Psoas muscle (tissue), 8 donors: ENCODE results near the gene EDN2. TPM values are rescaled to one million over a fixed set of nuclear protein-coding genes. Genes with fewer than 3 reads are reported as not detected.

ENCODE experiments used
- ATAC-seq, 4 donors: fragments of 200-7000 bp; cut with Tn5 transposase; one replicate each; pipeline ENCODE4 v1.9.1; 2020; ENCODE audit warnings: moderate library complexity in 3 of 4, mild to moderate bottlenecking in 2 of 4
- DNase-seq, 2 donors: peaks; one replicate each; pipeline ENCODE4 v3.0.0-alpha.2; 2020
- H3K27ac ChIP-seq: fragments of 200-600 bp; one replicate; pipeline ENCODE4 v1.8.0; 2022
- H3K27me3 ChIP-seq, 3 donors: fragments of 200-600 bp in 1 of 3; one replicate each; pipeline versions ENCODE4 v1.6.1 to v1.8.0; 2013 to 2022; ENCODE audit warnings: low read length in 2 of 3, mild to moderate bottlenecking in 2 of 3, moderate library complexity in 1 of 3; ENCODE audit not compliant: insufficient read depth in 3 of 3
- H3K36me3 ChIP-seq, 2 donors: fragments of 200-600 bp in 1 of 2; one replicate each; pipeline versions ENCODE4 v1.6.1 to v1.8.0; 2013 to 2022; ENCODE audit warnings: low read depth in 1 of 2, mild to moderate bottlenecking in 1 of 2, moderate library complexity in 1 of 2; ENCODE audit not compliant: insufficient read depth in 1 of 2
- H3K4me1 ChIP-seq: fragments of 200-600 bp; one replicate; pipeline ENCODE4 v1.8.0; 2022
- H3K4me3 ChIP-seq: fragments of 200-600 bp; one replicate; pipeline ENCODE4 v1.8.0; 2022; ENCODE audit warnings: mild to moderate bottlenecking
- H3K9me3 ChIP-seq: fragments of 200-600 bp; one replicate; pipeline ENCODE4 v1.8.0; 2022
- CTCF ChIP-seq: fragments of 200-600 bp; IDR thresholded peaks from one replicate; pipeline ENCODE4 v1.8.0; 2022; ENCODE audit warnings: antibody characterized with exemption
- WGBS, 3 donors: extraction: QIAGEN DNeasy Blood & Tissue Kit; methylation state at CpG; one replicate each; pipeline versions ENCODE4 v1.1.6 to v1.1.7; 2013; 5-methylcytosine and 5-hydroxymethylcytosine counted together
- intact Hi-C, 2 donors: fragments of 100-400 bp; cut with DNase I; formaldehyde crosslinking; loops; one replicate each; pipeline versions ENCODE4 v1.11.0 to v1.14.2; 2022
- polyA plus RNA-seq, 3 donors: library from polyadenylated mRNA; stranded (reverse); fragments of 200-250 nt; gene quantifications; one replicate each; pipeline ENCODE4 v1.2.3, GENCODE V29; 2013
- total RNA-seq, 4 donors: library from RNA; stranded (reverse); fragmentation: NEBNext Ultra II Directional in 2 of 4; extraction: Animal tissue kit (Norgen Biotek cat#: 25700) in 2 of 4; gene quantifications; one replicate each; pipeline versions ENCODE4 v1.2.1 to v1.2.4, GENCODE V29; 2021 to 2023
- donor health status: healthy with polysubstance abuse.
- donor health status: DM: no; HTN: no; CAD: no; lungs with moderate emphysema.
- donor health status: Bipolar disorder and iron deficiency.
- donor health status: healthy.
- donor health status: DM: yes; HTN: yes; CAD: no.
- donor health status: DM: no; HTN: no; CAD: no.
- donor health status: DM: no; HTN: no; CAD: no.
- donor health status: DM: yes; HTN: yes; CAD: no.

The EDN2 gene
- total and polyA plus RNA-seq, 7 donors = 0.03 to 0.10 TPM; not detected in 5

DNA sequence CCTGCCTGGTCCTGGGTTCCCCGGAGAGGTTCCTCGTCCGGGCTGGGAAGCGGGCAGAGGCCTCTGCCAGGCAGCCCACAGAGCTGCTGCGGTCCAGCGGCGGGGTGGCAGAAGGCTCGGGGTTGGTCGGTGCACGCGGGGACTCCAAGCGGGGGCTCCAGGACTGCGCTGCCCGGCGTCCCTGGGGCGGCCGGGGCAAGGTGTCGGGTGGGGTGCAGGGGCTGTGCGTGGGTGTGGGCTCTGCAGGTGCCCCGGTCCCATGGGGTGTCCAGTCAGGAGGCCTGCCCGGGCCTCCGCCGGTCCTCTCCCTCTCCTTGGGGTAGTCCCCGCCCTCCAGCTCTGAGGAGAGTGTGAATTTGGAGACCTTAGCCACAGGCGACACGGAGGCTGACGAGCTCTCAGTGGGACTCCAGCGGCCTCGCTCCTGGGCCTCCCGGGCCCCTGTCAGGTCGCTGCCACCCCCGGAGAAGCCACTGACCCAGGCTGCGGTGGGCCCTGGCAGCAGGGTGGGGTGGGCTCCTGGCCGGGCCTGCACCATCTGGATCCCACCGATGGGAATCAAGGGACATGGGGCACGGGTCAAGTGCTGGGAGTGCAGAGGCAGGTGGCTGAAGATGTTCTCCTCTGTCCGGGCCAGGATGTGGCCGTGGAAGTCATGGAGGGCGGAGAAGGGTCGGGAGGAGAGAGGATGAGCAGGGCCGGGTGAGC lies 26.2 kb upstream of the EDN2 start:
- DNase-seq (no peak), ATAC-seq (no peak)
- no peaks in the 10 kb centered on the region for H3K27me3 ChIP-seq
- H3K4me3 ChIP-seq = no peak overlapping the region
- intact Hi-C loops = no loop called here
- WGBS, 3 donors = 95 to 96% (median 96%) methylated on average over 36 to 41 of the region's 41 CpGs
- no peaks in the 10 kb centered on the region for H3K9me3 ChIP-seq
- no peak for TF ChIP-seq CTCF
- H3K4me1 ChIP-seq = peaks cover 6% of the 10 kb centered on the region
- no peaks in the 10 kb centered on the region for H3K36me3 ChIP-seq
- no peak overlapping the region for H3K27ac ChIP-seq

DNA sequence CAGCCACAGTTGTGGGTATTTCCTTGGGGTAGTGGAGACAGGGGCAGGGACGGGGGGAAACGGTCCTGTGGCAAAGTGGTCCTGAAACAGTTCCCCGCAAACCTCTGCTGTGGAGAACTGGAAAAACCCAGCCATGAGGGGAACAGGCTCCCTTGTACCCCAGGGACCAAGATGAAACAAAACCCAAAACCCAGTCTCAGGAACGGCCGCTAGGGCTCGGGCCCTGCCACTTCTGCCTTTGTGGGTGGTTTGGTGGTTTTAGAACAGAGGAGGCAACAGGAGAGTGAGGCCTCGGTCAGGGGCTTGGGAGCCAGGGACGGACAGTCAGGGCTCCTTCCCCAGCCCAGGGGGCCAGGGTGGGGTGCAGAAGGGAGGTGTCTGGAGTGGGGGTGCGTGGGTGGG lies 24.8 kb upstream of the EDN2 start:
- no peaks in the 10 kb centered on the region for H3K36me3 ChIP-seq
- H3K27me3 ChIP-seq = no peaks in the 10 kb centered on the region
- no peak for TF ChIP-seq CTCF
- no peak for DNase-seq
- no peaks in the 10 kb centered on the region for H3K9me3 ChIP-seq
- no peak overlapping the region for H3K27ac ChIP-seq
- intact Hi-C loops = no loop called here
- ATAC-seq = no peak
- WGBS, 3 donors = 84 to 88% (median 85%) methylated on average over 9 of the region's 9 CpGs
- peaks cover 3% of the 10 kb centered on the region for H3K4me1 ChIP-seq
- no peak overlapping the region for H3K4me3 ChIP-seq

- TF ChIP-seq CTCF = no peak
- H3K27ac ChIP-seq = no peak overlapping the region
- ATAC-seq = no peak
Measured at GRCh38 chr1:41508290-41508689, 23.8 kb upstream of the EDN2 start.

GRCh38 chr1:41507836-41508235 lies 23.4 kb upstream of the EDN2 start:
- H3K4me1 ChIP-seq = peaks cover 12% of the 10 kb centered on the region
- no peak overlapping the region for H3K27ac ChIP-seq
- no peak for ATAC-seq
- H3K4me3 ChIP-seq = no peak overlapping the region
- no peaks in the 10 kb centered on the region for H3K36me3 ChIP-seq
- H3K27me3 ChIP-seq = no peaks in the 10 kb centered on the region
- no peak for DNase-seq
- intact Hi-C loops = no loop called here
- no peaks in the 10 kb centered on the region for H3K9me3 ChIP-seq
- TF ChIP-seq CTCF = no peak
- 88 to 96% (median 89%) methylated on average over 6 of the region's 6 CpGs for WGBS, 3 donors

More at GRCh38 chr1:41508290-41508689, 23.8 kb upstream of the EDN2 start:
- Histone ChIP-seq H3K27me3 (no peaks in the 10 kb centered on the region), H3K4me3 (no peak overlapping the region), H3K36me3 (no peaks in the 10 kb centered on the region), H3K9me3 (no peaks in the 10 kb centered on the region), H3K4me1 (peaks cover 10% of the 10 kb centered on the region)
- WGBS, 3 donors = 82 to 96% (median 91%) methylated on average over 2 of the region's 2 CpGs
- no peak for DNase-seq
- intact Hi-C loops = no loop called here
